Mesodermal cell (in vitro differentiated cells): Measurements from ENCODE around the gene KRT86.
"Not testable (repeated sequence)": the region's sequence is repeated elsewhere in the genome, so short reads cannot be mapped to it uniquely, and the experiment has no call there.

Experiments used
- H3K27ac ChIP-seq: 2 replicates; pipeline ENCODE4 v1.7.0; 2013; ENCODE audit warnings: mild to moderate bottlenecking, low read depth, low read length, moderate library complexity; ENCODE audit not compliant: severe bottlenecking
- H3K36me3 ChIP-seq: 2 replicates; pipeline ENCODE4 v1.7.1; 2013; ENCODE audit warnings: mild to moderate bottlenecking, low read length, moderate library complexity; ENCODE audit not compliant: control insufficient read depth, insufficient read depth
- H3K4me1 ChIP-seq: one replicate; pipeline ENCODE4 v1.7.1; 2013; ENCODE audit warnings: mild to moderate bottlenecking, low read length; ENCODE audit not compliant: insufficient read depth, control insufficient read depth, poor library complexity, severe bottlenecking
- H3K4me3 ChIP-seq: 2 replicates; pipeline ENCODE4 v1.7.0; 2013; ENCODE audit warnings: low read length, control low read depth, mild to moderate bottlenecking; ENCODE audit not compliant: insufficient read depth, poor library complexity, severe bottlenecking; ENCODE audit errors: extremely low read depth
- H3K9me3 ChIP-seq: 2 replicates; pipeline ENCODE4 v1.7.1; 2013; ENCODE audit warnings: mild to moderate bottlenecking, low read length, moderate library complexity; ENCODE audit not compliant: control insufficient read depth
- WGBS, 2 experiments: methylation state at CpG; one replicate each; pipeline ENCODE4 v1.1.5; 2013; ENCODE audit warnings: missing lambda C conversion rate in 2 of 2; ENCODE audit not compliant: insufficient coverage in 2 of 2; 5-methylcytosine and 5-hydroxymethylcytosine counted together

Gene KRT86

GRCh38 chr12:52313461-52313860 lies 39.0 kb downstream of the KRT86 start:
- 79 to 89% methylated on average over 2 to 3 of the region's 3 CpGs for WGBS, 2 experiments
- H3K27ac ChIP-seq: no peak overlapping the region
- H3K4me1 ChIP-seq: no peaks in the 10 kb centered on the region
- H3K4me3 ChIP-seq: no peak overlapping the region
- no peaks in the 10 kb centered on the region for H3K9me3 ChIP-seq
- H3K36me3 ChIP-seq: no peaks in the 10 kb centered on the region

GRCh38 chr12:52313926-52314325 lies 39.5 kb downstream of the KRT86 start:
- no peaks in the 10 kb centered on the region for H3K9me3 ChIP-seq
- H3K27ac ChIP-seq: no peak overlapping the region
- no peak overlapping the region for H3K4me3 ChIP-seq
- H3K4me1 ChIP-seq: no peaks in the 10 kb centered on the region
- H3K36me3 ChIP-seq: no peaks in the 10 kb centered on the region
- WGBS, 2 experiments: 87 to 94% methylated on average over 4 to 6 of the region's 9 CpGs

- Histone ChIP-seq H3K27ac (no peak overlapping the region), H3K36me3 (no peaks in the 10 kb centered on the region), H3K9me3 (no peaks in the 10 kb centered on the region), H3K4me3 (no peak overlapping the region), H3K4me1 (no peaks in the 10 kb centered on the region)
- 87% methylated on average over 8 to 9 of the region's 13 CpGs for WGBS, 2 experiments
Observed at GRCh38 chr12:52314511-52314910, 40.1 kb downstream of the KRT86 start.

DNA sequence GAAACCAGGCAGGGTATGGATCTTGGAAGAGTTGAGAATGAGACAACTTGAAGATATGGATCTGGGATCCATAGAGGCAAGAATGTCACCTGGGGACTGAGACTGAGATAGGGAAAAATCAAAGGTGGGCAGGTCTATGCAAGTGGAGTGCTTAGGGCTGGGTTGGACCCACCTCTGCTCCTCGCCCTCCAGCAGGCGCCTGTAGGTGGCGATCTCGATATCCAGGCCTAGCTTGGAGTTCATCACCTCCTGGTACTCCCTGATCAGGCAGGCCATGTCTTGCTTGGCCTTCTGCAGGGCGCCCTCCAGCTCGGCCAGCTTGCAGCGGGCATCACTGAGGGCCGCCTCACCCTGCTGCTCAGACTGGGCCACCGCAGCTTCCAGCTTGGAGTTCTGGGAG lies 41.3 kb downstream of the KRT86 start:
- not testable (repeated sequence) for H3K36me3 ChIP-seq, H3K9me3 ChIP-seq, H3K4me3 ChIP-seq, H3K4me1 ChIP-seq, H3K27ac ChIP-seq
- 24% methylated on average over 4 of the region's 9 CpGs; no CpG with 5 or more reads in 1 of the 2 experiments for WGBS, 2 experiments

DNA sequence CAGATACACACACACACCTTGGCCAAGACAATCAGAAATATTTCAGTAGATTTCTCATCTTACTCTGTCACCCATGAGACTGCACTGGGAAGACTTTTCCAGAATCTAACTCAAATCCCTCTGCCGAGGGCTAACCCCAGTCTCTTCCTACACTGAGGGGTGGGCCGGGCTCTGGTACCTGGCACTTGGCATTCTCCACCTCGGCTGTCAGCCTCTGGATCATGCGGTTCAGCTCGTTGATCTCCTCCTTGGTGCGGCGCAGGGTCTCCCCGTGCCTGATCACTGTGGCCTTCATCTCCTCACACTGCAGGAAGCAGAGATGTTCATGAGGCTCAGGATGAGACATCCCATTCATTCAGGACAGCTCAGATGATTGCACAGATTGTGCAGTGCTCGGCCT lies 41.8 kb downstream of the KRT86 start:
- Histone ChIP-seq H3K4me1 (no peaks in the 10 kb centered on the region), H3K27ac (no peak overlapping the region), H3K36me3 (no peaks in the 10 kb centered on the region), H3K9me3 (no peaks in the 10 kb centered on the region), H3K4me3 (no peak overlapping the region)
- 70 to 72% methylated on average over 8 of the region's 9 CpGs for WGBS, 2 experiments

DNA sequence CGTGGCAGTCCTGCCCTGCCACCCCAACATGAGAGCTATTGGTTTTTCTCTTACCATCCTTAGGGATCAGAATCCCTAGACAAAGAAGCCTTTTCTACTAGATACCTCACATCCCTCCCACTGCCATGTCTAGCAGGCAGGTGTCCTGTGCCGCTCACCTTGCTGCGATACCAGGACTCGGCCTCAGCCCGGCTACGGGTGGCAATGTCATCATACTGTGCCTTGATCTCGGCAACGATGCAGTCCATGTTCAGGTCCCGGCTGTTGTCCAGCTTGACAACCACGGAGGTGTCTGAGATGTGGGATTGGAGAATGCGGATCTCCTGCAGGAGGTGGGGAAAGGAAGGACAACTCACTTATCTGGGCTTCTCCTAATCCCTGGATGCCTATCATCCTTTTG lies 42.3 kb downstream of the KRT86 start:
- Histone ChIP-seq H3K9me3 (no peaks in the 10 kb centered on the region), H3K4me3 (no peak overlapping the region), H3K27ac (no peak overlapping the region), H3K36me3 (no peaks in the 10 kb centered on the region), H3K4me1 (no peaks in the 10 kb centered on the region)
- 84 to 96% methylated on average over 6 to 9 of the region's 11 CpGs for WGBS, 2 experiments

DNA sequence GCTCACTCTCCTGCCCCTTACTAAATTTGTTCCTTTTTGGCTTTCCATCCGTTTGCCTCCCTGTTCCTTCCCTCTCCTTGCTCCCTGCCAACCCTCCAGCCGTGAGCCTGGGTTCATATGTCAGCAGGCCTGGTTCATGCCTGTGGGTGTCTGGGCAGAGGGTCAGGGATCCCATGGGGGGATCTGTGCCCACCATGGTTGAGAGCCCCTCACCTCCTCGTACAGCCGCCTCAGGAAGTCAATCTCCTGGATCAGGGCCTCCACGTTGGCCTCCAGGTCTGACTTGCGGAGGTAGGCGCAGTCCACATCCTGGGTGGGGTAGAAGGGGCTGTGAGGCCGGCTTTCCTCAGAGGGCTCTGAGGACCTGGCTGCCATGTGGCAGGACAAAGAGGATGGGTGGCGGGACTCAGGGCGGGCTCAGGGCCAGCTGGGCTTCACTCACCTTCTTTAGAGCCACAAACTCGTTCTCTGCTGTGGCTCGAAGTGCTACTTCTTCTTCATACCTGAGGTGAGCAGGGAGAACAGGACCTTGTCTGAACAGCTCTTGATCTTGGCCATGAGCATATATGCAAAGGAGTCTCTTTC lies 43.1 kb downstream of the KRT86 start:
- no peaks in the 10 kb centered on the region for H3K9me3 ChIP-seq
- no peak overlapping the region for H3K4me3 ChIP-seq
- H3K4me1 ChIP-seq: no peaks in the 10 kb centered on the region
- no peak overlapping the region for H3K27ac ChIP-seq
- no peaks in the 10 kb centered on the region for H3K36me3 ChIP-seq
- 81 to 87% methylated on average over 6 to 8 of the region's 12 CpGs for WGBS, 2 experiments

DNA sequence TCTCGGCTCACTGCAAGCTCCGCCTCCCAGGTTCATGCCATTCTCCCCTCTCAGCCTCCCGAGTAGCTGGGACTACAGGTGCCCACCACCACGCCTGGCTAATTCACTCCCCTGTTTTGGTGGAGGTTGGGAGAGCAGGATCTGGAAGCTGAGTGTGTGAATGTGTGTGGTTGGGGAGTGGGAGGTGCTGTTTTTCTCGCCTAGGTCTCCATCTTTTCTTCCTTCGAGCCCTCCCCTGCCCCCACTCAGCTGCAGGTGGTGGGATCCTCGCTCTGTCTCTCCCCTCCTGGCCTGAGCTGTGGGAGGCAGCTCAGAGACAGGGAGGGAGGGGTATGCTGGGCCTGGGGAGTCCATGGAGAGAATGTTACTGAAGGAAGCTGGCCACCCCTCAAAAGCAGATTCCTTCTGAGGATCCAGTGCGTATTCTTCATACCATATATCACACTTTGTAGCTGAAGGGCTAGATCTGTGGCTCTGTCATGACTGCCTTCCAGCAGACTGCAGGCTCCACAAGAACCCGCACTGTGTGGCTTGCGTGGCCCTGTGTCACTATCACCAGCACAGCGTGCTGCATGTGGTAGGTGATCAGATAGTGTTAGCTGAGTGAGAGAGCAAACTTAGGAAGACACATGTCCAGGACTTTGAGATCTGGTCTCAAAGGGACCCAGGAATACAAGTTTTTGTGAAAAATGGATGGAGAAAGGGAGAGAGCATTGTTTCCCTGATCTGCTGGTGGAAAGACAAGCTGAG lies 44.0 kb downstream of the KRT86 start:
- Histone ChIP-seq H3K4me3 (no peak overlapping the region), H3K27ac (no peak overlapping the region), H3K9me3 (no peaks in the 10 kb centered on the region), H3K36me3 (no peaks in the 10 kb centered on the region), H3K4me1 (no peaks in the 10 kb centered on the region)
- WGBS, 2 experiments: 82 to 94% methylated on average over 5 to 7 of the region's 11 CpGs

GRCh38 chr12:52319097-52319496 lies 44.7 kb downstream of the KRT86 start:
- no peaks in the 10 kb centered on the region for H3K4me1 ChIP-seq
- no peak overlapping the region for H3K27ac ChIP-seq
- no peaks in the 10 kb centered on the region for H3K9me3 ChIP-seq
- H3K4me3 ChIP-seq: no peak overlapping the region
- WGBS, 2 experiments: 63 to 73% methylated on average over 11 of the region's 11 CpGs
- no peaks in the 10 kb centered on the region for H3K36me3 ChIP-seq

- 87% methylated on average over 34 of the region's 35 CpGs for WGBS, 2 experiments
Observed at GRCh38 chr12:52320784-52321400, 46.4 kb downstream of the KRT86 start, which contains the start of gene KRT83. TSS of gene KRT83 (minus strand) at chr12:52321398. CDS start at chr12:52321335, 63 bp downstream.

DNA sequence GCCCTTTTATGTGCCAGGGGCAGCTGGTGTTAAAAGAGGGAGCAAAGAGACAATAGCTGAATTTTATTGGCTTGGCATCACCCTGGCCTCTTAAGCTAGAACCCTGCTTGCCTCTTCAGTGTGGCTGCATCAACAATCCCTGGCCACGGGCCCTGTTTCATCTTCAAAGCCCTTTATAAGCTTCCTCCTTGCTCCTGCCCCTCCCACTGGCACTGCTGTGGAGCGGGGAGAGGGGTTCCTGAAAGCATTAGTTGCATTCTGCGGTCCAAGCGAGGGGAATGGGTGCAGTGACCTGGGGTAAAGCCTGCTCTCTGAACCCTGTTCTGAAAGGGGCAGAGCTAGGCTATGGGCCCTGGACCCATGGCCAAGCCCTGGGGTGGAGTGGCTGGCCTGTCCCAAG lies 47.0 kb downstream of the KRT86 start:
- Histone ChIP-seq H3K27ac (no peak overlapping the region), H3K4me1 (no peaks in the 10 kb centered on the region), H3K4me3 (no peak overlapping the region), H3K36me3 (no peaks in the 10 kb centered on the region), H3K9me3 (no peaks in the 10 kb centered on the region)
- 84 to 93% methylated on average over 3 to 4 of the region's 4 CpGs for WGBS, 2 experiments

More at GRCh38 chr12:52320784-52321400, 46.4 kb downstream of the KRT86 start, which contains the start of gene KRT83:
- H3K4me1 ChIP-seq: no peaks in the 10 kb centered on the region
- no peaks in the 10 kb centered on the region for H3K36me3 ChIP-seq
- no peaks in the 10 kb centered on the region for H3K9me3 ChIP-seq
- no peak within 1 kb of the TSS for H3K4me3 ChIP-seq
- H3K27ac ChIP-seq: no peak within 1 kb of the TSS
